Measurements from ENCODE around the gene GREB1L.
"Not testable (repeated sequence)": the region's sequence is repeated elsewhere in the genome, so short reads cannot be mapped to it uniquely, and the experiment has no call there.

GREB1L gene

GRCh38 chr18:21275645-21276044, 33.6 kb downstream of the GREB1L start:
- TF ChIP-seq CTCF (IDR thresholded peaks at IDR 0.05; ENCODE audit: unreplicated experiment in 3 of 3), result no peak
- H3K9me3 Mint-ChIP-seq, result peaks cover 4% of the 10 kb centered on the region
- H3K4me1 Mint-ChIP-seq, result no peaks in the 10 kb centered on the region
- H3K36me3 Mint-ChIP-seq (ENCODE audit: low read depth), result peaks cover 13% of the 10 kb centered on the region
- H3K4me3 Mint-ChIP-seq, result no peak overlapping the region
- H3K27me3 Mint-ChIP-seq (ENCODE audit: low read depth), result no peaks in the 10 kb centered on the region
- H3K27ac Mint-ChIP-seq, result no peak overlapping the region

GRCh38 chr18:21277578-21277977, 35.5 kb downstream of the GREB1L start:
- H3K36me3 Mint-ChIP-seq (ENCODE audit: low read depth), result peaks cover 13% of the 10 kb centered on the region
- no peak for TF ChIP-seq CTCF (IDR thresholded peaks at IDR 0.05; ENCODE audit: unreplicated experiment in 3 of 3)
- no peaks in the 10 kb centered on the region for H3K27me3 Mint-ChIP-seq (ENCODE audit: low read depth)
- no peak overlapping the region for H3K27ac Mint-ChIP-seq
- no peak overlapping the region for H3K4me3 Mint-ChIP-seq
- H3K9me3 Mint-ChIP-seq, result peaks cover 4% of the 10 kb centered on the region
- H3K4me1 Mint-ChIP-seq, result no peaks in the 10 kb centered on the region

GRCh38 chr18:21278218-21278617, 36.2 kb downstream of the GREB1L start:
- peaks cover 13% of the 10 kb centered on the region for H3K36me3 Mint-ChIP-seq (ENCODE audit: low read depth)
- H3K27me3 Mint-ChIP-seq (ENCODE audit: low read depth); H3K27ac Mint-ChIP-seq; H3K4me1 Mint-ChIP-seq; H3K9me3 Mint-ChIP-seq; H3K4me3 Mint-ChIP-seq: not testable (repeated sequence)

DNA sequence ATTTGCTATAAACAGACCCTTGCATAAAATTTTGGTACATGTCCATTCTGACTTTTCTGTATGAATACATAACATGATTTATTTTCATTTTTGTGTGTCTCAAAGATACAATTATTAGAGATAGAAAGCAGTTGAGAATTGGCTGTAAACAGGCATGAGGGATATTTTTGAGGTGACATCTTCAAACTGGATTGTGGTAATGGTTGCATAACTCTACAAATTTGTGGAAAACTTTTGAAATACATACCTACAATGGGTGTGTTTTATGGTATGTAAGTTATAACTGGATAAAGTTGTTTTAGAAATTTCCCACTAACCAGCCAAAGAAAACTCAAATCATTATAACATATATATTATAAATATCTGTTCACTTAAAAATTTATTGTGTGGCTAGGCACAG, 39.6 kb downstream of the GREB1L start:
- Mint-ChIP-seq H3K4me1 (no peaks in the 10 kb centered on the region), H3K27me3 (ENCODE audit: low read depth) (peaks cover 4% of the 10 kb centered on the region), H3K27ac (no peak overlapping the region), H3K36me3 (ENCODE audit: low read depth) (peaks cover 4% of the 10 kb centered on the region), H3K9me3 (peaks cover 4% of the 10 kb centered on the region), H3K4me3 (no peak overlapping the region)
- TF ChIP-seq CTCF (IDR thresholded peaks at IDR 0.05; ENCODE audit: unreplicated experiment in 3 of 3), result no peak

DNA sequence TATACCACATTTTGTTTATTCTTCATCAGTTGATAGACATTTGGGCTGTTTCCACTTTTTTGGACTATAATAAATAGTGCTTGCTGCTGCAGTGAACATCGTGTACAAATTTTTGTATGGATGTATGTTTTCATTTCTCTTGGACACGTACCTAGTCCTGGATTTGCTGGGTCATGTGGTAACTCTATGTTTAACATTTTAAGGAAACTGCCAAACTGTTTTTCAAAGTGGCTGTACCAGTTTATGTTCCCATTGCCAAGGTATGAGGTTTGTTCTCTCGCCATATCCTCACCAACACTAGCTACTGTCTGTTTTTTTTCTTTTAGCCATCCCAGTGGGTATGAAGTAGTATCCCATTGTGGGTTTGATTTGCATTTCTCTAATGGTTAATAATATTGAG, 42.5 kb downstream of the GREB1L start:
- no peak overlapping the region for H3K4me3 Mint-ChIP-seq
- H3K9me3 Mint-ChIP-seq, result no peaks in the 10 kb centered on the region
- no peaks in the 10 kb centered on the region for H3K4me1 Mint-ChIP-seq
- no peak for TF ChIP-seq CTCF (IDR thresholded peaks at IDR 0.05; ENCODE audit: unreplicated experiment in 3 of 3)
- no peaks in the 10 kb centered on the region for H3K36me3 Mint-ChIP-seq (ENCODE audit: low read depth)
- H3K27me3 Mint-ChIP-seq (ENCODE audit: low read depth), result peaks cover 4% of the 10 kb centered on the region
- H3K27ac Mint-ChIP-seq, result no peak overlapping the region

GRCh38 chr18:21289827-21290226, 47.8 kb downstream of the GREB1L start:
- Mint-ChIP-seq H3K4me1 (no peaks in the 10 kb centered on the region), H3K9me3 (no peaks in the 10 kb centered on the region), H3K27ac (no peak overlapping the region), H3K36me3 (ENCODE audit: low read depth) (no peaks in the 10 kb centered on the region), H3K4me3 (no peak overlapping the region), H3K27me3 (ENCODE audit: low read depth) (no peaks in the 10 kb centered on the region)
- TF ChIP-seq CTCF (IDR thresholded peaks at IDR 0.05; ENCODE audit: unreplicated experiment in 3 of 3), result no peak
